HEK293T (cell line): ENCODE results near the gene HES4.

ENCODE experiments used
- CTCF ChIA-PET: fragments of 350-600 bp; formaldehyde crosslinking; extraction: SDS; loops from one replicate; lab custom pipeline; 2021; ENCODE audit warnings: antibody characterized with exemption, inconsistent platforms; lab: Yijun Ruan, JAX
- POLR2A ChIA-PET: fragments of 350-600 bp; formaldehyde crosslinking; extraction: SDS; loops from one replicate; lab custom pipeline; 2020; ENCODE audit warnings: antibody characterized with exemption, inconsistent platforms; lab: Yijun Ruan, JAX
- DNase-seq: peaks from one replicate; pipeline ENCODE4 v3.0.0; 2012; ENCODE audit warnings: mixed read lengths; ENCODE audit errors: extremely low spot score
- ARNT ChIP-seq: fragments of 450-650 bp; IDR thresholded peaks from 2 replicates; pipeline ENCODE4 v1.6.1; 2017; ENCODE audit warnings: mild to moderate bottlenecking
- BHLHE40 ChIP-seq: fragments of 450-650 bp; IDR thresholded peaks from 2 replicates; pipeline ENCODE4 v1.6.1; 2016; ENCODE audit warnings: mild to moderate bottlenecking, moderate library complexity, borderline replicate concordance
- CTBP1 ChIP-seq: fragments of 450-650 bp; IDR thresholded peaks from 2 replicates; pipeline ENCODE4 v1.6.1; 2016; ENCODE audit warnings: borderline replicate concordance
- ELF4 ChIP-seq: fragments of 450-650 bp; IDR thresholded peaks from 2 replicates; pipeline ENCODE4 v1.6.1; 2017; ENCODE audit warnings: antibody characterized with exemption
- FOXA1 ChIP-seq: fragments of 450-650 bp; IDR thresholded peaks from 2 replicates; pipeline ENCODE4 v1.6.1; 2016; ENCODE audit warnings: mild to moderate bottlenecking
- FOXK2 ChIP-seq: fragments of 450-650 bp; IDR thresholded peaks from 2 replicates; pipeline ENCODE4 v1.6.1; 2016; ENCODE audit warnings: mild to moderate bottlenecking
- FOXM1 ChIP-seq: fragments of 450-650 bp; IDR thresholded peaks from 2 replicates; pipeline ENCODE4 v1.6.1; 2017; ENCODE audit warnings: mild to moderate bottlenecking, borderline replicate concordance
- HDGF ChIP-seq: fragments of 450-650 bp; IDR thresholded peaks from 2 replicates; pipeline ENCODE4 v1.6.1; 2017; ENCODE audit warnings: antibody characterized with exemption, borderline replicate concordance
- L3MBTL2 ChIP-seq: fragments of 450-650 bp; conservative IDR thresholded peaks from 2 replicates; pipeline ENCODE4 v1.6.1; 2016; ENCODE audit warnings: mild to moderate bottlenecking
- LEF1 ChIP-seq: fragments of 450-650 bp; IDR thresholded peaks from 2 replicates; pipeline ENCODE4 v1.6.1; 2017; ENCODE audit warnings: mild to moderate bottlenecking, borderline replicate concordance
- NFRKB ChIP-seq: fragments of 450-650 bp; IDR thresholded peaks from 2 replicates; pipeline ENCODE4 v1.6.1; 2016; ENCODE audit warnings: mild to moderate bottlenecking, moderate library complexity
- PKNOX1 ChIP-seq: fragments of 450-650 bp; IDR thresholded peaks from 2 replicates; pipeline ENCODE4 v1.6.1; 2016
- SP1 ChIP-seq: fragments of 450-650 bp; IDR thresholded peaks from 2 replicates; pipeline ENCODE4 v1.6.1; 2017
- SUZ12 ChIP-seq: fragments of 450-650 bp; IDR thresholded peaks from 2 replicates; pipeline ENCODE4 v1.6.1; 2016; ENCODE audit warnings: mild to moderate bottlenecking
- TARDBP ChIP-seq: fragments of 450-650 bp; IDR thresholded peaks from 2 replicates; pipeline ENCODE4 v1.6.1; 2016
- ZNF384 ChIP-seq: fragments of 450-650 bp; IDR thresholded peaks from 2 replicates; pipeline ENCODE4 v1.6.1; 2016

The HES4 gene

DNA sequence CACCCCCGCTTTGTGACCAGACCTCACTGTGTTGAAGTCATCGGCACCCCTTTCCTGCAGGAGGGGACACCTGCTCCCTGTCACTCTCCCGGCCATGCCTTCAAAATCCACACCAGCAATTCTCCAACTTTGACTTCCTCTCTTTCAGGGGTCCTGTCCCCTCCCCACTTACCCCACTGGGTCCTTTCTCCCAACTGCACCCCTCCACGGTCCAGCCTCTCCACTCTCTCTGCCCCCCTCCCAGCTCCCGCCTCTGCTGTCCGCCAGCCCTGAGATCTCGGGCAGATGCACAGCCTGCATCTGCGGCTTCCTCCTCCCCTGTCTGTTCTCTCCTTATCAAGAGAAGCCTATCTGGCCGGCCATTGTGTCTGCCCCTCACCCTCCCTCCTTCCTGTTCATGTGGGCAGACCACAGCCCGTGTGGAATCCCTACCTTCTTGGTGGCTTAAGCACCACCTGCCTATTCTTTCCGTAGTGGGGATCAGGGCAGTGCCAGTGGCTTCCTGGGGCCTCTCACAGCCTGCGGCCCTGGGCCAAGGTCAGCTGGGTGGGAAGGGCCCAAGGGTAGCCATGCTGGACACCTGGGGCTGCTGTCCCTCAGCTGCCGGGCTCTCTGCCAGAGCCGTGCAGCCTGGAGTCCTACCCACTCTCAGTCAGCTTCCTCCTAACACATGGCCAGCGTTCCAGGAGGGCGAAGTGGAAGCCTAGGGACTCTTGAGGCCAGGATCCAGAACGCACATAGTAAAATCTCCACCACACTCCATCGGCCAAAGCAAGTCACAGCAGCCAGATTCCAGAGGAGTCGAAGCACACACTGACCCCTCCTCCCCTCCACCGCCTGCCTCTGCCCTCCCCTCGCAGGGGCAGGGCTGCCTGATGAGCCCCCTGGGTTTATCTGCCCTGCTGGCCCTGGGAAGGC is 5.1 kb upstream of the HES4 start:
- POLR2A ChIA-PET, result no interaction called here
- no peak for DNase-seq
- CTCF ChIA-PET, result no interaction called here
- TF ChIP-seq ZNF384, result no peak
- no peak for TF ChIP-seq LEF1
- TF ChIP-seq ARNT, result no peak
- TF ChIP-seq SUZ12, result no peak
- no peak for TF ChIP-seq L3MBTL2
- TF ChIP-seq FOXA1, result no peak
- TF ChIP-seq TARDBP, result no peak
- TF ChIP-seq PKNOX1, result no peak
- TF ChIP-seq BHLHE40, result no peak
- no peak for TF ChIP-seq FOXM1
- no peak for TF ChIP-seq HDGF
- TF ChIP-seq CTBP1, result no peak

DNA sequence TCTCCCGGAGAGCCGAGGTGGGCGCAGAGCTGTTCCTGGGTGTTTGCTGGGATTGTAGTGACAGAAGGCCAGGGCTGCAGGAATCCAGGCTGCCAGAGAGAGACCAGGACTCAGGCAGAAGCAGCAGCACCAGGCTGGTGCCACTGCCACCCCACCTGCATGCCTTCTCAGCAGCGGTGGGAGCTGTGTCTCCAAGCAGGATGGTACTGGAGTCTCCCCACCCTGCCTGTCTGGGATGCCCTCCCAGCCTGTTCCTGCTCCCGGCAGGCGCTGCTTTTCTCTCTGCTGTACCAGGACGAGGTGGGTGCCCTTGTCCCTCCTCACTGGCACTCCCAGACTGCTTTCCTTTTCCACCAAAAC is 4.5 kb upstream of the HES4 start:
- no peak for DNase-seq
- ChIA-PET POLR2A (no interaction called here), CTCF (no interaction called here)
- TF ChIP-seq SP1 (no peak), LEF1 (no peak), CTBP1 (no peak), NFRKB (no peak), BHLHE40 (no peak), HDGF (no peak), FOXM1 (no peak), ELF4 (no peak), FOXA1 (no peak), SUZ12 (no peak), TARDBP (no peak), ZNF384 (no peak), ARNT (no peak), PKNOX1 (no peak), L3MBTL2 (no peak), FOXK2 (no peak)

GRCh38 chr1:1003618-1004419 is 3.9 kb upstream of the HES4 start:
- DNase-seq, result no peak

GRCh38 chr1:1001057-1001783 is 1.3 kb upstream of the HES4 start:
- DNase-seq, result no peak
- no peak for TF ChIP-seq BHLHE40
- TF ChIP-seq L3MBTL2, result peak; percentile 50; the same call in 1 of the 2 replicates
- no peak for TF ChIP-seq ZNF384
- TF ChIP-seq ELF4, result no peak
- no peak for TF ChIP-seq FOXA1
- no peak for TF ChIP-seq HDGF
- TF ChIP-seq SUZ12, result no peak
- TF ChIP-seq SP1, result no peak
- TF ChIP-seq FOXM1, result no peak
- peak; percentile 59 for TF ChIP-seq PKNOX1
- TF ChIP-seq CTBP1, result no peak
- no peak for TF ChIP-seq FOXK2
- 0 out of 2 replicates have a peak, but pooled peaks have one; percentile 1 for TF ChIP-seq ARNT
- TF ChIP-seq NFRKB, result no peak
- no peak for TF ChIP-seq LEF1
- TF ChIP-seq TARDBP, result no peak
- ChIA-PET POLR2A (interaction anchor here (0.9 to 2.6 kb wide), 9 partner anchors 12 to 78 kb away, joined by 3 to 12 read pairs (median 5); partner anchors contain the start of genes ISG15 and PERM1), CTCF (interaction anchor here (0.6 to 1.0 kb wide), 2 partner anchors 17 to 57 kb away, joined by 3 read pairs; no protein-coding TSS in a partner anchor)

More at GRCh38 chr1:1003618-1004419, 3.9 kb upstream of the HES4 start:
- ChIA-PET POLR2A (interaction anchor here (0.9 kb wide), 1 partner anchor 10 kb away, joined by 4 read pairs; the partner anchor contains the start of gene ISG15), CTCF (no interaction called here)
- TF ChIP-seq LEF1 (no peak), FOXA1 (no peak), ARNT (no peak), SUZ12 (no peak), FOXM1 (no peak)
